ENCODE data around the gene ECE2. TPM values are rescaled to one million over a fixed set of nuclear protein-coding genes. Genes with fewer than 3 reads are reported as not detected.

The ECE2 gene
- total and polyA plus RNA-seq, 8 donors, result 0.45 to 2.9 TPM; not detected in 6

DNA sequence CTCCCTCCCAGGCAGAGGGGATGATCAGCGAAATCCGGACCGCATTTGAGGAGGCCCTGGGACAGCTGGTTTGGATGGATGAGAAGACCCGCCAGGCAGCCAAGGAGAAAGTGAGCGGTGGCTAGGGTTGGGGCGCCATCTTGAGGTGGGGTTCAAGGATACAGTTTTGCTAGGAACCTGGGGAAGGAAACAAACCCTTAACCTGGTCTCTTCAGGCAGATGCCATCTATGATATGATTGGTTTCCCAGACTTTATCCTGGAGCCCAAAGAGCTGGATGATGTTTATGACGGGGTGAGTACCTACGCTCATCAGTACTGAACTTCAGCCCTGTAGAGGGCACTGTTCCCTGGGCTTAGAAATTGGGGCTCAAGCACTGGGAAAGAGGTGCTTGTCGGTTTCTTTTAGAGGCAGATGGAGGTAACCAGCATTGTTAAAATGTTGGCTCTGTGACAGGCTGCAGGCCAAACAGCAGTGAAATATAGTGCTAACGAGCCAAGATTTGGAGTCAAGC lies 13.7 kb downstream of the ECE2 start:
- Histone ChIP-seq H3K36me3 (no peaks in the 10 kb centered on the region), H3K4me3 (no peak overlapping the region), H3K4me1 (peaks cover 0 to 5% (median 0%) of the 10 kb centered on the region in 4 donors), H3K27ac (no peak overlapping the region), H3K27me3 (peaks cover 0 to 25% (median 0%) of the 10 kb centered on the region in 3 donors), H3K9me3 (no peaks in the 10 kb centered on the region)
- peak; percentile 59 to 64 for DNase-seq
- 4 to 9% (median 7%) methylated on average over 10 of the region's 10 CpGs for WGBS, 5 donors
- intact Hi-C loops (cut with DNase I; ENCODE audit: low total_unique reads), result no loop called here
- no peak for TF ChIP-seq POLR2A (IDR thresholded peaks at IDR 0.05)
- TF ChIP-seq, protein P1, sequence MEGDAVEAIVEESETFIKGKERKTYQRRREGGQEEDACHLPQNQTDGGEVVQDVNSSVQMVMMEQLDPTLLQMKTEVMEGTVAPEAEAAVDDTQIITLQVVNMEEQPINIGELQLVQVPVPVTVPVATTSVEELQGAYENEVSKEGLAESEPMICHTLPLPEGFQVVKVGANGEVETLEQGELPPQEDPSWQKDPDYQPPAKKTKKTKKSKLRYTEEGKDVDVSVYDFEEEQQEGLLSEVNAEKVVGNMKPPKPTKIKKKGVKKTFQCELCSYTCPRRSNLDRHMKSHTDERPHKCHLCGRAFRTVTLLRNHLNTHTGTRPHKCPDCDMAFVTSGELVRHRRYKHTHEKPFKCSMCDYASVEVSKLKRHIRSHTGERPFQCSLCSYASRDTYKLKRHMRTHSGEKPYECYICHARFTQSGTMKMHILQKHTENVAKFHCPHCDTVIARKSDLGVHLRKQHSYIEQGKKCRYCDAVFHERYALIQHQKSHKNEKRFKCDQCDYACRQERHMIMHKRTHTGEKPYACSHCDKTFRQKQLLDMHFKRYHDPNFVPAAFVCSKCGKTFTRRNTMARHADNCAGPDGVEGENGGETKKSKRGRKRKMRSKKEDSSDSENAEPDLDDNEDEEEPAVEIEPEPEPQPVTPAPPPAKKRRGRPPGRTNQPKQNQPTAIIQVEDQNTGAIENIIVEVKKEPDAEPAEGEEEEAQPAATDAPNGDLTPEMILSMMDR (IDR thresholded peaks at IDR 0.05), result peak in 4 of 7 experiments; percentile 32 to 53 (median 44)
- no peak for TF ChIP-seq POLR2AphosphoS5 (IDR thresholded peaks at IDR 0.05)
- TF ChIP-seq EP300 (IDR thresholded peaks at IDR 0.05), result no peak

DNA sequence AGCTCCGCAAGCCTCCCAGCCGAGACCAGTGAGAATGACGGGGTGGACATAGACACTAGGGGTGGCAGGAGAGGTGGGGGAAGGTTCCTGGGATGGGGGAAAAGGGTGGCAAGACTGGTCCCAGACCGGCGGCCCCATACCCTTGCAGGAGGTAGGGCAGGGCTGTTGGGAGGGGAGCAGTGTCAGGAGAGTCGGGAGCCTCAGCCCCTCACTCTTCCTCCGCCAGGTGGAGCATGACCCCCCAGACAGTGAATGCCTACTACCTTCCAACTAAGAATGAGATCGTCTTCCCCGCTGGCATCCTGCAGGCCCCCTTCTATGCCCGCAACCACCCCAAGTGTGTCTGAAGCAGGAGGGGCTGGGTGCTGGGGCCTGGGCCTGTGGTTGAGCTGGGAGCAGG lies 14.5 kb downstream of the ECE2 start:
- no peaks in the 10 kb centered on the region for H3K9me3 ChIP-seq
- intact Hi-C loops (cut with DNase I; ENCODE audit: low total_unique reads), result no loop called here
- no peak for DNase-seq
- 78 to 91% (median 87%) methylated on average over 7 to 10 of the region's 10 CpGs for WGBS, 5 donors
- no peak overlapping the region for H3K4me3 ChIP-seq
- H3K27me3 ChIP-seq, result peaks cover 0 to 25% (median 0%) of the 10 kb centered on the region in 3 donors
- H3K4me1 ChIP-seq, result peaks cover 0 to 5% (median 0%) of the 10 kb centered on the region in 4 donors
- H3K36me3 ChIP-seq, result no peaks in the 10 kb centered on the region
- TF ChIP-seq POLR2A (IDR thresholded peaks at IDR 0.05), result no peak
- TF ChIP-seq POLR2AphosphoS5 (IDR thresholded peaks at IDR 0.05), result no peak
- TF ChIP-seq, protein P1 (IDR thresholded peaks at IDR 0.05), result no peak
- TF ChIP-seq EP300 (IDR thresholded peaks at IDR 0.05), result no peak
- no peak overlapping the region for H3K27ac ChIP-seq

DNA sequence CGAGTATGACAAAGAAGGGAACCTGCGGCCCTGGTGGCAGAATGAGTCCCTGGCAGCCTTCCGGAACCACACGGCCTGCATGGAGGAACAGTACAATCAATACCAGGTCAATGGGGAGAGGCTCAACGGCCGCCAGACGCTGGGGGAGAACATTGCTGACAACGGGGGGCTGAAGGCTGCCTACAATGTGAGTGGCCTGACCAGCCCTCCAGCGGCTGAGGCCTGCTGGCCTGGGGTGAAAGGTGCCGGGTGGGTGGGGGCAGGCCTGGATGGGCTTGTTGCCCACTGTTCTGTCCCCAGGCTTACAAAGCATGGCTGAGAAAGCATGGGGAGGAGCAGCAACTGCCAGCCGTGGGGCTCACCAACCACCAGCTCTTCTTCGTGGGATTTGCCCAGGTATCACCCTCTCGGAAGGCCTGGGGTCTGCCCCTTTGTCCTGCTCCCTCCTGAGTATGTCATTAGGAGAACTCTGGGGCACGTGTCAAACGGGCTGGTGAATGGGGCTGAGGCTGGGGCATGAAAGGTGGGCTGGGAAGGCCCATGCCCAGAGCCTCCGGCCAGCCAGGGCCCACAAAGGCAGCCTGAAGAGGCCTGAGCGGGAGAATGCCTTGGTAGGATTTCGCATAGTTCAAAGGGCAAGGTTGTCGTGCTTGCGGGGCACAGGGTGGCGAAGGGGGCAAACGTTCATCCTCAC lies 15.4 kb downstream of the ECE2 start:
- Histone ChIP-seq H3K27ac (no peak overlapping the region), H3K27me3 (peaks cover 0 to 25% (median 0%) of the 10 kb centered on the region in 3 donors), H3K4me3 (no peak overlapping the region), H3K9me3 (no peaks in the 10 kb centered on the region), H3K36me3 (no peaks in the 10 kb centered on the region), H3K4me1 (peaks cover 0 to 5% (median 0%) of the 10 kb centered on the region in 4 donors)
- intact Hi-C loops (cut with DNase I; ENCODE audit: low total_unique reads), result no loop called here
- DNase-seq, result no peak
- TF ChIP-seq POLR2A (IDR thresholded peaks at IDR 0.05), result no peak
- TF ChIP-seq POLR2AphosphoS5 (IDR thresholded peaks at IDR 0.05), result no peak
- TF ChIP-seq, protein P1 (IDR thresholded peaks at IDR 0.05), result no peak
- no peak for TF ChIP-seq EP300 (IDR thresholded peaks at IDR 0.05)
- 85 to 90% (median 86%) methylated on average over 22 of the region's 22 CpGs for WGBS, 5 donors

DNA sequence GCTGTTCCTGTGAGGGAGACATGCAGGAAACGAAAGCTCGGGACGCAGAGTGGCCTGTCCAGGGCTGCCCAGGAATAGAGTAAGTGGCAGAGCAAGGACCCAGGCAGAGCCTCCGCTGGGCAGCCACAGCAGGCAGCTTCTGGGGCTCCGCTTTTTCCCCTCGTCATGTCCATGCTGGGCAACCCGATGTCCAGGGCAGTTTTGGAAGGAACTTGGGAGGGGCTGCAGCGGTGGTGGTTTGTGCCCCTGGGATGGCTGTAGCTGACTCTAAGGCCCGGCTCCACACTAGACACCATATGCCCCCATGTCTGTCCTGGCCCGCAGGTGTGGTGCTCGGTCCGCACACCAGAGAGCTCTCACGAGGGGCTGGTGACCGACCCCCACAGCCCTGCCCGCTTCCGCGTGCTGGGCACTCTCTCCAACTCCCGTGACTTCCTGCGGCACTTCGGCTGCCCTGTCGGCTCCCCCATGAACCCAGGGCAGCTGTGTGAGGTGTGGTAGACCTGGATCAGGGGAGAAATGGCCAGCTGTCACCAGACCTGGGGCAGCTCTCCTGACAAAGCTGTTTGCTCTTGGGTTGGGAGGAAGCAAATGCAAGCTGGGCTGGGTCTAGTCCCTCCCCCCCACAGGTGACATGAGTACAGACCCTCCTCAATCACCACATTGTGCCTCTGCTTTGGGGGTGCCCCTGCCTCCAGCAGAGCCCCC lies 16.1 kb downstream of the ECE2 start:
- Histone ChIP-seq H3K36me3 (no peaks in the 10 kb centered on the region), H3K27ac (no peak overlapping the region), H3K9me3 (no peaks in the 10 kb centered on the region), H3K27me3 (peaks cover 0 to 25% (median 0%) of the 10 kb centered on the region in 3 donors), H3K4me3 (no peak overlapping the region), H3K4me1 (peaks cover 0 to 5% (median 0%) of the 10 kb centered on the region in 4 donors)
- no peak for DNase-seq
- WGBS, 5 donors, result 91 to 95% (median 92%) methylated on average over 11 to 21 of the region's 21 CpGs
- intact Hi-C loops (cut with DNase I; ENCODE audit: low total_unique reads), result no loop called here
- TF ChIP-seq, protein P1 (IDR thresholded peaks at IDR 0.05), result no peak
- no peak for TF ChIP-seq EP300 (IDR thresholded peaks at IDR 0.05)
- TF ChIP-seq POLR2A (IDR thresholded peaks at IDR 0.05), result no peak
- no peak for TF ChIP-seq POLR2AphosphoS5 (IDR thresholded peaks at IDR 0.05)

Data from stomach (tissue), 9 donors.